ENCODE measurements around the gene SRP9. TPM values are rescaled to one million over a fixed set of nuclear protein-coding genes. Genes with fewer than 3 reads are reported as not detected.
"Not testable (repeated sequence)": the region's sequence is repeated elsewhere in the genome, so short reads cannot be mapped to it uniquely, and the experiment has no call there.

Gene SRP9
- polyA plus RNA-seq, 2 donors, result 129 to 158 TPM

- H3K9me3 ChIP-seq (ENCODE audit: control insufficient read depth in 2 of 2, insufficient read depth in 1 of 2, low read depth in 1 of 2, low read length in 1 of 2), result no peaks in the 10 kb centered on the region
- H3K27me3 ChIP-seq (ENCODE audit: control insufficient read depth in 1 of 2, insufficient read depth in 2 of 2, low read length in 2 of 2), result no peaks in the 10 kb centered on the region
- 93 to 94% methylated on average over 6 of the region's 6 CpGs for WGBS, 2 donors
- H3K4me3 ChIP-seq (ENCODE audit: low read depth in 1 of 2, low read length in 2 of 2), result no peak overlapping the region
- H3K4me1 ChIP-seq (ENCODE audit: control insufficient read depth in 2 of 2, insufficient read depth in 2 of 2, low read length in 1 of 2), result peaks cover 0 to 8% of the 10 kb centered on the region in 2 donors
- peaks cover 0 to 21% of the 10 kb centered on the region in 2 donors for H3K36me3 ChIP-seq (ENCODE audit: control insufficient read depth in 2 of 2, insufficient read depth in 2 of 2, low read length in 1 of 2)
- H3K27ac ChIP-seq (ENCODE audit: low read depth in 2 of 2, low read length in 1 of 2), result no peak overlapping the region
Observed at GRCh38 chr1:225830841-225831240, 53.2 kb downstream of the SRP9 start.

DNA sequence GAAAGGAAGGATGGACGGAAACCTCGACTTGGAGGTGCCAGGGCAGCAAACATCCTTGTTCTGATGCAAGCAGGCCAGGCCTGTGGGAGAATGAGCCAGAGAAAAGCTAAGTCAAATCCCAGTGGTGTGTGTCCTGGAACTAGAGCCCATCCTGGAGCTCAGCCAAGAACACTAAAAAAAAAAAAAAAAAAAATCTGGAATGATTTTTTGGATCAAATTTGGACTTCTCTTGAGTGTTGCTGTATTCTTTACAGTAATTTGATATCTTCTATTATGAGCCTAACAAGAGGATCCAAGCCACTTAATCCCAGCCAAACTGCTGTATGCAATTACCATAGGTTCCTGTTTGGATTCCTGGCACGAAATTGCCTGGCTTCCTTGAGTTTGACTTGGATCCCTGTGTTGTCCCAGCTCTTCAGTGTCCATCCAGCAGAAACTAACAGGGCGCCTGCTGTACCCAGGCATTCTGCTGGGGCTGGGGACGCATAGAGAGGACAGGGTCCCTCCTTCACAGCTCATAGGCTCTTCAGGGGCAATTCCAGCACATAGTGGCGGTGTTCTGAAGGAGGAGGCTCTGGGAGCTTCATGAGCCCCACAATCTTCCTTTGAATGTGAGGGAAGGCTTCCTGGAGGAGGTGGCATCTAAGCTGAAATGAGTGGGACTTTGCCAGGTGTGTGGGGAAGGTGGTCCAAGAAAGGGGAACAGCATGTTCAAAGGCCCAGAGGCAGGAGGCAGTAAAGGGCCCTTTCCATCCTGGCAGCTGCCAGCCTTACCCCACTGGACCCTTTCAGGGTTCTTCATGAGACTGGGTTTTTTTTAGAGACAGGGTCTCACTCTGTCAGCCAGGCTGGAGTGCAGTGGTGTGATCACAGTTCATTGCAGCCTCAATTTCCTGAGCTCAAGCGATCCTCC, 57.0 kb downstream of the SRP9 start:
- no peaks in the 10 kb centered on the region for H3K27me3 ChIP-seq (ENCODE audit: control insufficient read depth in 1 of 2, insufficient read depth in 2 of 2, low read length in 2 of 2)
- peaks cover 0 to 2% of the 10 kb centered on the region in 2 donors for H3K4me1 ChIP-seq (ENCODE audit: control insufficient read depth in 2 of 2, insufficient read depth in 2 of 2, low read length in 1 of 2)
- H3K9me3 ChIP-seq (ENCODE audit: control insufficient read depth in 2 of 2, insufficient read depth in 1 of 2, low read depth in 1 of 2, low read length in 1 of 2), result no peaks in the 10 kb centered on the region
- WGBS, 2 donors, result 48 to 65% methylated on average over 7 of the region's 7 CpGs
- H3K4me3 ChIP-seq (ENCODE audit: low read depth in 1 of 2, low read length in 2 of 2), result no peak overlapping the region
- H3K36me3 ChIP-seq (ENCODE audit: control insufficient read depth in 2 of 2, insufficient read depth in 2 of 2, low read length in 1 of 2), result peaks cover 0 to 24% of the 10 kb centered on the region in 2 donors
- peak overlapping the region; percentile 55 to 74 for H3K27ac ChIP-seq (ENCODE audit: low read depth in 2 of 2, low read length in 1 of 2)

- peak overlapping the region in 1 of 2 donors; percentile 21 for H3K27ac ChIP-seq (ENCODE audit: low read depth in 2 of 2, low read length in 1 of 2)
- WGBS, 2 donors, result 22% methylated on average over 3 of the region's 3 CpGs
- H3K27me3 ChIP-seq (ENCODE audit: control insufficient read depth in 1 of 2, insufficient read depth in 2 of 2, low read length in 2 of 2), result no peaks in the 10 kb centered on the region
- H3K4me1 ChIP-seq (ENCODE audit: control insufficient read depth in 2 of 2, insufficient read depth in 2 of 2, low read length in 1 of 2), result peaks cover 0 to 2% of the 10 kb centered on the region in 2 donors
- H3K36me3 ChIP-seq (ENCODE audit: control insufficient read depth in 2 of 2, insufficient read depth in 2 of 2, low read length in 1 of 2), result peaks cover 4 to 31% of the 10 kb centered on the region in 2 donors
- H3K4me3 ChIP-seq (ENCODE audit: low read depth in 1 of 2, low read length in 2 of 2), result no peak overlapping the region
- no peaks in the 10 kb centered on the region for H3K9me3 ChIP-seq (ENCODE audit: control insufficient read depth in 2 of 2, insufficient read depth in 1 of 2, low read depth in 1 of 2, low read length in 1 of 2)
Observed at GRCh38 chr1:225835856-225836255, 58.2 kb downstream of the SRP9 start.

GRCh38 chr1:225836296-225836695, 58.7 kb downstream of the SRP9 start:
- peaks cover 4 to 30% of the 10 kb centered on the region in 2 donors for H3K36me3 ChIP-seq (ENCODE audit: control insufficient read depth in 2 of 2, insufficient read depth in 2 of 2, low read length in 1 of 2)
- H3K9me3 ChIP-seq (ENCODE audit: control insufficient read depth in 2 of 2, insufficient read depth in 1 of 2, low read depth in 1 of 2, low read length in 1 of 2); H3K4me3 ChIP-seq (ENCODE audit: low read depth in 1 of 2, low read length in 2 of 2); H3K4me1 ChIP-seq (ENCODE audit: control insufficient read depth in 2 of 2, insufficient read depth in 2 of 2, low read length in 1 of 2); H3K27me3 ChIP-seq (ENCODE audit: control insufficient read depth in 1 of 2, insufficient read depth in 2 of 2, low read length in 2 of 2): not testable (repeated sequence)
- H3K27ac ChIP-seq (ENCODE audit: low read depth in 2 of 2, low read length in 1 of 2), result peak overlapping the region in 1 of 2 donors; percentile 21
- WGBS, 2 donors, result 89 to 91% methylated on average over 4 of the region's 4 CpGs

GRCh38 chr1:225838793-225839192, 61.2 kb downstream of the SRP9 start:
- H3K27me3 ChIP-seq (ENCODE audit: control insufficient read depth in 1 of 2, insufficient read depth in 2 of 2, low read length in 2 of 2), result no peaks in the 10 kb centered on the region
- WGBS, 2 donors, result 88 to 91% methylated on average over 13 to 14 of the region's 14 CpGs
- H3K27ac ChIP-seq (ENCODE audit: low read depth in 2 of 2, low read length in 1 of 2), result no peak overlapping the region
- H3K4me1 ChIP-seq (ENCODE audit: control insufficient read depth in 2 of 2, insufficient read depth in 2 of 2, low read length in 1 of 2), result peaks cover 0 to 2% of the 10 kb centered on the region in 2 donors
- H3K9me3 ChIP-seq (ENCODE audit: control insufficient read depth in 2 of 2, insufficient read depth in 1 of 2, low read depth in 1 of 2, low read length in 1 of 2), result no peaks in the 10 kb centered on the region
- no peak overlapping the region for H3K4me3 ChIP-seq (ENCODE audit: low read depth in 1 of 2, low read length in 2 of 2)
- peaks cover 8 to 30% of the 10 kb centered on the region in 2 donors for H3K36me3 ChIP-seq (ENCODE audit: control insufficient read depth in 2 of 2, insufficient read depth in 2 of 2, low read length in 1 of 2)

Other genes with a start within 250 kb of the SRP9 start
- gene ENAH, start 124.7 kb upstream of the SRP9 start, polyA plus RNA-seq, result 1 to 10 TPM; 6.7 to 6.9 TPM
- gene EPHX1, start 32.3 kb downstream of the SRP9 start, polyA plus RNA-seq, result 10 to 100 TPM; 62.5 to 90.7 TPM
- gene TMEM63A, start 104.6 kb downstream of the SRP9 start, polyA plus RNA-seq, result 10 to 100 TPM; 11.2 to 34.9 TPM
- gene LEFTY1, start 111.3 kb downstream of the SRP9 start, polyA plus RNA-seq, result under 1 TPM; 0.02 to 0.10 TPM
- 10 to 100 TPM; 38.2 to 41.5 TPM for gene PYCR2, start 146.4 kb downstream of the SRP9 start, polyA plus RNA-seq
- not detected for gene LEFTY2, start 163.4 kb downstream of the SRP9 start, polyA plus RNA-seq
- gene SDE2, start 221.5 kb downstream of the SRP9 start, polyA plus RNA-seq, result 1 to 10 TPM; 3.3 to 6.1 TPM